HL-60/S4 treated with phorbol 12-myristate 13-acetate at 8.2 ng/mL for 4 days and 3 days (cell line): ENCODE measurements around the gene KRTAP5-1.

Experiments used
- in situ Hi-C: fragments of 300-500 bp; cut with MboI; formaldehyde crosslinking; loops from 2 replicates; pipeline ENCODE4 v1.15.0; 2022; ENCODE audit warnings: low sequenced_read_pairs

Gene KRTAP5-1

DNA sequence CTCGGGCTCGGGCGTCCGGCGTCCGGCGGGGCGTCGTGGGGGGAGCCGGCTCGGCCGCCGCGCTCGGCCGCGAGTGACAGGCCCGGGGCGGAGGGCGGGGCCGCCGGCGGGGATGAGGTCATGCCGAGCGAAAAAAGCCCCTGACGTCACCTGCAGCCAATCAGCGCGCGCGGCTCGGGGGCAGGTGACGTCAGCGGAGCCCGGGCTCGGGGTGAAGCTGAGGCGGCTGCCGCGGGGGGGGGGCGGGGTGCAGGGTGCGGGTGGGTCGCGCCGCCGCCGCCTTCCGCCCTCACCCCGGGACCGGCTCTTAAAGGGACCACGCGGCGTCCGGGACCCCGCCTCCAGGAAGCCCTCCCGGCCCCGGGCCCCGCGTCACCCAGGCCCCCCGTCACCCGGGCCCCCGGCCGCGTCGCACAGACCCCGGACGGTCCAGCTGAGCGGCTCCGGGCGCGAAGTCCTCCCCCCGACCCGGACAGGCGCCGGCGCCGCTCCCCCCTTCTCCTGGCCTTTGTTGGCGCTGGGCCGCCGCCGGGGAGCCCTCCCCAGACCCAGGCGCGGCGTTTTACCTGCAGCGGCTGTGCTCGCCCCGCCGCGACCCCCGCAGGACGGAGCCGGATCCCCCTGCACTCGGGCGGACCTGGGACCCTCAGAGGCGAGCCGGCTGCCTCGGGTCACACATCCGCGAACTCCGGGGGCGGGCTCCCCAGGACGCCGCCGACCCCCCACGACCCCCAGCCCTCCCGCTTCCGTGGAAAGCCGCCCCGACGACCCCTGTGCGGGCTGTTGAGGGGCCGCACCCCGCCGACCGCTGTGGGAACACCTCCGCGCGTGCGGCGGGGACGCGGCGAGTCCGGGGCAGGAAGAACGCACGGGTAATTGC lies 12.6 kb downstream of the KRTAP5-1 start, which contains the start of gene DUSP8:
TSS of gene DUSP8 (minus strand) at position 75 of the 880 bp plus-strand sequence. CDS start 6,445 bp downstream, outside the sequence.
- in situ Hi-C loops: no loop called here

DNA sequence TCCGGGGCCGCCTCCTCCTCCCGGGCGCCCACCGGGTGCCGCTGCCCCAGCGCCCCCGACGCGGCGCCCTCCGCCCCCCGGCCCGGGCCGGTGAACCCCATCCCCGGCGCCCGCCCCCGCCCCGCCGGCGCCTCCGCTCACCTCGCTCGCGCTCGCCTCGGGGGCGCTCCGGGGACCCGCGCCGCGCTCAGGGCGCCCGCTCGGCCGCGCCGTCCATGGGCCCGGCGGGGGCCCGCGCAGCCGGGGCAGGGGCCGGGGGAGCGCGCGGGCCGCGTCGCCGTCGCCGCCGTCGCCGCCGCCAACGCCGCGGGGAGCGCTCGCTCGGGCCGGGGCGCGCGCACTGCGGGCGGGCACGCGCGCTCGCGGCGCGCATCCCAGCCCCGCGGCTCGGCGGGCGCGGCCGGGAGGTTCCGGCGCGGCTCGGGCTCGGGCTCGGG lies 13.3 kb downstream of the KRTAP5-1 start:
- in situ Hi-C loops: no loop called here

DNA sequence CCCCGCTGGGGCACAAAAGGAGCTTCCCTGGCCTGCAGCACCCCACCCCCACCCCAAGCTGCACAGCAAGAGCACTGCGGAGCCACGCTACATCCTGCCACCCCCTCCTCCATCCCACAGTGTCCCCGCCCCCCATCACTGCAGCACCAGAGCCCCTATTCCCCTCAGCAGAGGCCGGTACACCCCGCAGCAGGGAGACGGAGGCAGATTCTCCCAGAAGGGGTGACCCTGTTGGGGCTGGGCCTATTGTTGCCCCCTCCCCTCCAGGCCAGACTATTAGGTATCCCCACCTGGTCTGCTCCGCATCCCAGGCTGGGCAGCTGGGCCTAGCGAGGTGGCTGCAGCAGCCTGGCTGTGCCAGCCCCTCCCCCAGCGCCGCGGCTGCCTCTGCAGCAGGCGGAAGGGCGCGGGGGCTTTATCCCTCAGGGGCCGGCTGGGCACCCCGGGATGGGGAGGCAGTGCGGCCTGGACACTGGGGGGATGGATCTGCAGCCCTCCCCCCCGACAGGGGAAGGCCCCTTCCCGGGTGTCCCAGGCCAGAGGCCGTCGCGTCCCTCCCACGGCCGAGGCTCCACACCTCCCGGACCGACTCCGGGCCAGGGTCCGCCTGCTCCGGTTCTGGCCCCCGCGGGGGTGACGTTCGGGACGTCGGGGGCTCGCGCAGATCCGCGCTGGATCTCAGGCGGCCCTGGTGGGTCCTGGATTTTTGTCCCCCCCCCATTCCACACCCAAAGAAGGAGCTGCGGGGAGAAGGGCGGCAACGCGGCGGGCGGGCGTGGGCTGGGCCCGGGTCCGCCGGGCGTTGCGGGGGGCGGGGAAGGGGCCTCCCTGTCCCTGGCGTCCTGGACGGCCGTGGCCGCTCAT lies 14.0 kb downstream of the KRTAP5-1 start:
- in situ Hi-C loops: no loop called here

DNA sequence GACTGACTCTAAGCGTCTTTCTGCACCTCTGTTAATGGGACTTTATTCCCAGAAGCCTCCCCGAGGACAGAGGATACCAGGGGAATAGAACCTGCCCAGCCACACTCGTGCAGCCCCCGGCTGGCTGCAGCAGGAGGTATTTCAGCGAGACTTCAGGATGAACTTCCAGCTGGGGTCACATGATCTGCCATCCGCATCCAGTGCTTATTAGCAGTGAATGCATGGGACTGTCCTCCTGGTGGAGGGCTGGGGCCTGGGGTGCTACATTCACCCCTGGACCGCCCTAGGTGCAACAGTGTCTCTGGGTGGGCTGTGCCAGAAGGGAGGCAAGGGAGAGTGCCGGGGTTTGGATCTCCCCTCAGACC lies 14.6 kb downstream of the KRTAP5-1 start:
- in situ Hi-C loops: no loop called here

DNA sequence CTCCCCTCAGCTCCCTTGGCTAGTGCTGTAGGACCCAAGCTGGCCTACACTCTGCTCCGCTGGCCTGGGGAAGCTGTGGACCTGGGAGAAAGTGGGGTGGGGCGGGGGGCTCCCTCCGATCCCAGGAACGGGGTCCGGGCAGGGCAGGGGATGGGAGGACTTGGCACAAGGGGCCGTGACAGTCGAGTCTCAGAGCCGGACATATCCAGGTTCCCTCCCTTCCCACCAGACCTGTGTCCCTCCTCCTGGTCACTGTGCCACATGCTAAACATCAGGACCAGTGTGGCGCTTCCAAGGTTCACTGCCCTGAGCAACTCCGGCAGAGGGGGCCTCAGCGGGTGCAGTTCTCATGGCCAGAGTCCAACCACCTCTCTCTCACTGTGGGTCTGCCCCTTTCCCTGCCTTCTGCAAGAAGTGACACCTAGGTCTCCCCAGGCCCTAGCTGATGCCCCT lies 15.1 kb downstream of the KRTAP5-1 start:
- in situ Hi-C loops: no loop called here

DNA sequence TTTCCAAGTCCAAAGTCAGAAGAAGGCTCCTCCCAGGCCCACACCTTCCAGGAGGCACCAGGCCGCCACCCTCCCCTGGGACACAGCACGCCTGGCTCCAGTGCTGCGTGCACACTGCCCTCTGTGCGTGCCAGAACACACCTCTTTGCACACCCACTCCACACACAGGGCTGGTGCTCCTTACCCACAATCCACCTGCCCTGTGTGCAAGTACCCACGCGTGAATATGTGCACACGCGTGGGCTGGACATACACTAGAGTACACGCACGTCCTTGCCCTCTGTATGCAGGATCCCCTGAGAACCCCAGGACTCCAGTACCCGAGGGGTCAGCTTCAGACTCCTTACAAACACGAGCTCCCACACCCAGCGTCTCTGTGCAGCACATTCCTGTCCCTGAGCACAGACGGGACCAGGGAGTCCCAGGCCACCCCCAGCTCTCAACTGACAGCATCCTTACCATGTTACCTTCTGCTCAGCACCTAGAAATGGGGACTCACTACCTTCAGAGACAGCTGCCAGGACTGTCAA lies 15.8 kb downstream of the KRTAP5-1 start:
- in situ Hi-C loops: no loop called here

DNA sequence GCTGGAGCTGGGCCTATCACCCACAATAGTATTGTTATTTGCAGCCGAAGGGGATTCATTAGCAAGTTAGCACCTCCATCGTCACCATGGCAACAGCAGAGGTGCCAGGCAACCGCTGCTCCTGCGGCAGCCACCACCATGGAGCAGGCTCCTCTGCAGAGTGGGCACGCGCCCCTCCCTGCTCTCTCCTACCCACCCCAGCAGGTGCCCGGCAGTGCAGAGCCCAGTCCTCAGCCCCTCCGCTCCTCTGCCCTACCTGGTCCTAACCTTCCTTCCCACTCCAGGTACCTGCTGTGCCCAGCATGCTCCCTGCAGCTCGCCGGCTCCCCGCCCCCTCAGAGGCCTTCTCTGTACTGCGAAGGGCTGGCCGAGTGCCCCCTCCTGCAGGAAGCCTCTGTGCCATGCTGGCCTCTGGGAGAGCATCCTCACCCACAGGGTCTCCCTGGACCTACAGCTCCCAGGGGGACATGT lies 16.6 kb downstream of the KRTAP5-1 start:
- in situ Hi-C loops: no loop called here

DNA sequence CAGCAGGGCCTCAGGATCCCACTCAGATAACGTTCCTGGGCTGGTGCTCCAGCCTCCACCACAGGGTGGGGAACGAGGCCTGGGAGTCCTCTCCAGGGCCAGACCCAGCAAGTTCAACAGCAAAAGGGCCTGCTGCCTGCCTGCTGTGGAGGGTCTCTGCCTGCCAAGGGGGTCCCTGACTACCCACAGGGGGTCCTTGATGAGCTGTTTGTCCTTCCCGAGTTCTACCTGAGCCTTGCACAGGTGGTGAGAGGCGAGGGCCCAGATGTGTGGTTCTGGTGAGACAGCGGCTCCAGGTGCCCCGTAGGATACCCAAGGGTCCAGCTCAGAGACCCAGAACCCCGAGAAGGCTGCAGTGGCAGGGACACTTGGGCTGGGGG lies 17.4 kb downstream of the KRTAP5-1 start:
- in situ Hi-C loops: no loop called here

DNA sequence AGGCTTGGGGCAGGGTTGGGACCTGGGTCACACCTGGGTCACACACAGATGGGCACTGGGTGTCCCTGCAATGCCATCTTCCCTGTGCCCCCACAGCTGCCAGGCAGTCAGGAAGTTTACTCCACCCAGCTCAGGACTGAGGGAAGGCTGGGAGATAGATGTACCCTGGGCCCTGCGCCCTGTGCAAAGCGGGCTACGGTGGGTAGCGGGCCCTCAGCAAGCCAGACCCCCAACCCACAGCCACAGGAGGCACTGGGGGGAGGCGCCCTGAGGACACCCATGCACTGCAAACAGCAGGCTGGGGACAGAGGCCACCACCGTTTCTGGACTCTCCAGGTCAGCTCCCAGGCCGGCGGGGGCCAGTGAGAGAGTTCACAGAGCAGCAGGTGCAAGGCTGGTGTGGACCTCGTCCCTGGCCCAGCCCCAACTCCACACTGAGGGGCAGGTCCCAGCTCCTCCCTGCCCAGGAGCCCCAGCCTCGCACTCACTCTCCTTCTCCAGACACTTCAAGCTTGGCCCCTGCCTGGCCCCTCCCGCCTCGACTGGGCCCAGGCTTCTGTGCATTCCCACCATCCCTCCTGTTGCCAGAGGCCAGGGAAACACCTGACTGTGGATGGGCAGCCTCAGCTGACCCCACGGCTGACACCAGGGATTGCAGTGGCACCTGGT lies 17.9 kb downstream of the KRTAP5-1 start:
- in situ Hi-C loops: no loop called here

DNA sequence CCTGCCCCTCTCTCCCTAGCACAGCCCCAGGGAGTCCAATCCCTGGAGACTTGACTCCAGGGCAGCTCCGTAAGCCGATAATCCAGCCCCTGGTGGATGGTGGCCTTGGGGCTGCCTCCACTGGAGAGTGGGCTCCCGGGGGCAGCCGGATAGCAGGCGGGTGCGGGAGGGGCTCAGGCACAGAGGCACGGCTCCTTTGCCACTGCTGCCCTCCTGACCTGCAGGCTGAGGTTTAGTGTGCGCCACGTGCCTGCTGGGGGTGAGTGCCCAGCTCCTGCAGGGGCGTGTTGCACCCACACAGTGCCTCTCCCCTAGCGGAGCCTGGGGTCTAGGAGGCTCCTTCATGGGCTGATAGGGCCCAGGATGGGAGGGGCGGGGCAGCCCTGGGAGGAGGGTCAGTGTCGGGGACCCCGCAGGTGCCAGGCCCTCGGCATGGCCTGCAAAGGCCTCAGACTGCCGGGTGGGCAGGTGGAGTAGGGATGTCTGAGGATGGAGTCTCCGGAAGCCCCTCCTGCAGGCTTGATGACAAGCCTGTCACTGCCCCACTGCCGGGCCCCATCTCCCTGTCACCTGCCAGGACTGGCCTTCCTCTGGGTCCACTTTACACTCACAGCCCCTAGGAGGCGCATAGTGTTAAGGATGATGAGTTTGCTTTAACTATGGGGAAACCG lies 18.6 kb downstream of the KRTAP5-1 start:
- in situ Hi-C loops: no loop called here

DNA sequence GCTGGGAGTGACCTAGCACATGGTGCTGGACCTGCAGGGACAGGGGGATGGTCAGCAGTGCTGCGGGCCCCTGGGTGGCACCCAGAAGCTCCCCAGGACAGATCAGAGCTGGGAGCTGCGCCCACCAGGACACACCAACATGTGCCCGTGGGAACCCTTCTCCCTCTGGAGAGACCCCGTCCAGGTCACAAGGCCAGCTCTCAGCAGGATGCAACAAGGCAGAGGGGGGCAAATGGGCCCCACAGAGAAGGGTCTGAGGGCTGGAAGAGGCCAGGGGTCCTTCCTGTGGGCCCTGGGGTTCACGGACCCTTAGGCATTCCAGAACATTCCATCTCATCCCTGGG lies 19.2 kb downstream of the KRTAP5-1 start:
- in situ Hi-C loops: no loop called here

DNA sequence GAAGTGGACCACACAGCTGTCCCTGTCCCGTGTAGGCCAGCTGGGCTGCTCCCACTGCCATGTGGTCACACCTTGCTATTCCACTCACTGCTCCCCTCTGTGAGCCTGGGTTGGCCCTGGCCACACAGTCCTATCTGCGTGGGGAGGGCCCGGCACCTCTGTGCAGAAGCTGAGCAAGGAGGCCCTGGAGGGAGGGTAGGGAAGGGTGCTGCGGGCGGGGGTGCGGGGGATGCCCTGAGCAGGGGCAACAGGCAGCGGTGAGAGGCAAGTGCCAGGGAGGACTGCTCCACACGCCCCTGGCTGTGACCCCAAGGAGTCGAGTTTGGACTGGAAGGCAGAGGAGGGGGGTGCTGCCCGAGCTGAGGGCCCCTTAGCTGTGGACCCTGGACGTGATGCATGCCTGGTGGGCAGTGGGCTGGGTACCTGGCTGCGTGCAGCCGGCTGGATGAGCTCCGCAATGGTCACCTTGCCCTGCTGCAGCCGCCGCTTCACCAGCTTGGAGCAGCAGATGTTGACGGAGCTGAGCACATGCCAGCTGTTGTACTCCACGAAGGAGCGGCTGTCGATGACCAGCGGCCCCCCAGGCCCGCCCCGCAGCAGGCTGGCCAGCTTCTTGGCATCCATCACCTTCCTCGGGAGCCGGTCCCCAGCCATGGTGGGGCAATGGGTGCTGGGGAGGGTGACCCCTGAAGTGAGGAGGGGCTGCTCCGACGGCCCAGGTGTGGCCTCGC lies 19.7 kb downstream of the KRTAP5-1 start:
- in situ Hi-C loops: no loop called here

DNA sequence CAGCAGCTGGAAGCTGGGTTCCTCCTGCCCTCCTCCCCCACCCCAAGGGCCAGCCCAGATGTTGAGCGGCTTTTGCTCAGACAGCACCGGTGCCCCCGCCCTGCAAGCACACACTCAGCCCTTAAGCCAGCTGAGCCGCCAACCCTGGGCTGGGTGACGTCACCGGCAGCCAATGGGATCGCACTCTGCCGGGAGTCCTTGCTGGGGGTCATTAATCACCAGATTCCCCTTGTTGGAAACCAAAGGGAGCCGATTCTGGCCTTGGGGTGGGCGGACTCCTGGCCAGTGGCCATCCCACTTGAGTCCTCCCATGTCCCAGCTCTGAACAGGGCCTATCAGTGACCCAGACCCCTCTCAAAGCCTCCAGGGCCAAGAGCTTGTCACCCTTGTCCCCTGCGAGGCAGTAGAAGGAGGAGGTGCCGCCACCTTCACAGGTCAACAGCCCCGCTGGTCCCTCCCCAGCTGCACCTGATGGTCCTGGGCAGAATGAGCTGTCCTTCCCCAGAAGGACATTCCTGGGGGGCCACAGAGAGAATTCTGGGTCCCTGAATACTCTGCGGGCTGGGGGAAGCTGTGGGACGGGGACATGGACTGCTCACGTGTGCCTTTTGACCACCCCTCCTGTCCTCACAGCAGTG lies 20.4 kb downstream of the KRTAP5-1 start:
- in situ Hi-C loops: no loop called here

DNA sequence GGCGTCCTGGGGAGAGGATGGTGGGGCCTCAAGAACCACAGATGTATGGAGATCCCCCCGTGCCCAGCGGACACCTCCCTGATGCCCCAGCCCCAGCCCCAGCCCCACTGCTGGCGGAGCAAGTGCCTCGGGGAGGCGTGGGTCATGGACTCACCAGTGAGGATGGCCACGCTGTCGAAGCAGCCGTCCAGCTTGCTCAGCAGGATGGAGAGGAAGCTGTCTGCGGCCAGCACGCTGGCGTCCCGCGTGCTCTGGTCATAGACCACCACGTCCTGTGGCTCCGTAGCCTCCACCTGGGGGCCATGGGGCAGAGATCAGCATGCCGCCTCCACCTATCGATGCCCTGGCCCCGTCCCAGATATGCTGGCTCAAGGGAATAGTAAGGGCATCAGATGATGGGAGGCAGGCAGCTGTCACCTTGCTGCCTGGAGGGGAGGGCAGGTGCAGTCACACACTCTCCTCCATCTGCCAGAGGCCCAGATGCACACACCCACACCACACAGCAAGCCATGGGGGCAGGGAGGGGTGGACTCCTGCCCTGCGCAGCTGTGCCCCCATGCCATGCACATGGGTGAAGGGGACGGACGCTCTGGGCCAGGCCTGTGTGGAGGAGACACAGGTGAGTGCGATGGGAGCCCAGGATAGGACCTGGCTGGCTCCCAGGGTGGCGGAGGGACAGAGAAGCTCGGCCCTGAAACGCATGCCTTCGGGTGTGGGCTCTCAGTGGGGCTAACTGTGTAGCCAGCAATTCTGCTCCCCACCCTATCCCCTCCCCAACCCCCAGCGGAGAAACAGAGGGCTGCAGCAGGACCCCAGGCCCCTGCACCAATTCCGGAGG lies 21.2 kb downstream of the KRTAP5-1 start:
- in situ Hi-C loops: no loop called here

DNA sequence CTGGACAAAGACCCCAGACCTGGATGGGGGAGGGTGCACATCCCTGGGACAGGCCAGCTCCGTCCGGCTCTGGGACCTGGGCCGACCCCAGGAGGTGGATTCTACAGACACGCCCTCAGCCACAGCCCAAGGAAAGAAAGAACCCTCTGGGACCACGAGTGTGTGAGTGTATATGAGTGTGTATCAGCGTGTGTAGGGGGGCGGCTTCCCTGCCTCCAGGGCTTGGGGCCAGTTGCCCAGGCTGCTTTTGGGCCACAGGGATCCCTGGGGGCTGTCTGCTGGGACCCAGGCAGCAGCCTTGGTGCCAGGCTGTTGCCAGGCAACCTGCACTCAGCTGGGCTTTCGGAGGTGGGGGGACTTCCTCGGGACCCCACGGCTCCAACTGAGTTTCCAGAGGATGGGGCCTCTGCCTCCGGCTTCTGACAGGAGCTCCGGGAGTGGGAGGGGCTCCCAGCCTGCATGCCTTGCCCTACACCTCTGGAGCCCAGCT lies 21.9 kb downstream of the KRTAP5-1 start:
- in situ Hi-C loops: no loop called here

DNA sequence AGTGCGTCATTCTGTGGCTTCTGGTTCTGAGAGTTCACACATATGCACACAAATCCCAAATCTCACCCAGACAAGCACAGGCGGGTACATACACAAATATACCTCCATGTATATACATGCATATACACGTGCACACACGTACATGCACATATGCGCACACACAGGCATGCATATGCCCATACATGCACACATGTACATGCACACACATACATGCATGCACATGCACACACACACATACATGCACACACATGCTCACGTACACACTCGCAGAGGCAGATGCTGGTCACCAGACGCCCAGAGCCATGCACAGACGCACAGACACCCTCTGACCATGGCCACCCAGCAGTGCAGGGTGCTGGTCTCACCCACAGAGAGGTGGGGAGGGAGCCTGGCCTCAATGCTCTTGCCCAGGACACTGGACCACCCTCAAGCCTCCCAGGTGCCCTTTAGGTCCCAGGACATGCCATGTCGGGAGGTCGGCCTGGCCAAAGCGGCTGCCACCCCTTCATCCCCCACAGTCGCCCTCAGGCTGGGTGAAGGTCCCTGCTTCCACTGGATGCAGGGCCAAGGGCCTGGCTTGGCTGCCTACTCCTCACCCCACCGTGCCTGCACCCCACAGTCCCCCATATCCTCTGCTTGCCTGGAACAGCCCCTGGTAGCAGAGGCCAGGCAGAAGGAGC lies 22.5 kb downstream of the KRTAP5-1 start:
- in situ Hi-C loops: no loop called here

DNA sequence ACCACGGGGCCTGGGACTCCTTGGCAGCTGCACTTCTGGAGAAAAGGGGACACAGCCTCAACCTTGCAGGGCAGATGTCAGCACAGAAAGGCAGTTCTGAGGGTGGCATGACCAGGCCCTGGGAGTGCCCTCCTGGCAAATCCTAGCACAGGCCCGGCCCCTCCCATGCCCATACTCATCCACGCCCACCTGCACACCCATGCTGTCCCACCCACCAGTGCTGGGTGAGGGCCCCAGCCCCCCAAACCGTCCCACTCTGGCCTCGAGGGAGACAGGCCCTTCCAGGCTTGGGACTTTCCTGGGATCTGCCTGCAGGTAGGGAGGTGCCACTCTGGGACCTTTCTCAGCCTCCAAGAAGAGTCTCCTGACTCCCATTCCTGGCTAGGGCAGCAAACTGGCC lies 23.1 kb downstream of the KRTAP5-1 start:
- in situ Hi-C loops: no loop called here

DNA sequence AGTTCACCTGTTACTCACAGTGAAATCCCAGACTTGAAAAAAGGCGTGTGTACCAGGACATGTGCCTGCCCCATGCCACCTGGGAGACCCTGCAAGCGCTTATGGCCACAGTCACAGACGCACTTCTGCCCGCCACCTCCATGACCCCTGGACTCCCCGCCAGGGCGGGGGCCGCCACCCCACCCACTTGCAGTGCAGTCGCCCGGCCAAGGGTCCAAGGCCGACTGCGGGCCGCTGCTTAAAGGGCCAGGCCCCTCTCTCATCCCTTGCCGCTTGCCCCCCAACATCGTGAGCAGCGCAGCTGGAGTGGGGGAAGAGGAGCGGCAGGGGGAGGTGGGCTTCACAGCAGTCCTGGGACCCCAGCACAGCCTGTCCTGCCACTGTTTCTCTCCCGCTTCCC lies 23.8 kb downstream of the KRTAP5-1 start:
- in situ Hi-C loops: no loop called here
